ENCODE data around the gene HMGN5.

HMGN5 gene

GRCh38 chrX:81229901-81230300, 28.2 kb upstream of the HMGN5 start:
- FAIRE-seq = no peak
- DNase-seq (ENCODE audit: insufficient read length, low spot score) = no peak
- TF ChIP-seq, protein P1, sequence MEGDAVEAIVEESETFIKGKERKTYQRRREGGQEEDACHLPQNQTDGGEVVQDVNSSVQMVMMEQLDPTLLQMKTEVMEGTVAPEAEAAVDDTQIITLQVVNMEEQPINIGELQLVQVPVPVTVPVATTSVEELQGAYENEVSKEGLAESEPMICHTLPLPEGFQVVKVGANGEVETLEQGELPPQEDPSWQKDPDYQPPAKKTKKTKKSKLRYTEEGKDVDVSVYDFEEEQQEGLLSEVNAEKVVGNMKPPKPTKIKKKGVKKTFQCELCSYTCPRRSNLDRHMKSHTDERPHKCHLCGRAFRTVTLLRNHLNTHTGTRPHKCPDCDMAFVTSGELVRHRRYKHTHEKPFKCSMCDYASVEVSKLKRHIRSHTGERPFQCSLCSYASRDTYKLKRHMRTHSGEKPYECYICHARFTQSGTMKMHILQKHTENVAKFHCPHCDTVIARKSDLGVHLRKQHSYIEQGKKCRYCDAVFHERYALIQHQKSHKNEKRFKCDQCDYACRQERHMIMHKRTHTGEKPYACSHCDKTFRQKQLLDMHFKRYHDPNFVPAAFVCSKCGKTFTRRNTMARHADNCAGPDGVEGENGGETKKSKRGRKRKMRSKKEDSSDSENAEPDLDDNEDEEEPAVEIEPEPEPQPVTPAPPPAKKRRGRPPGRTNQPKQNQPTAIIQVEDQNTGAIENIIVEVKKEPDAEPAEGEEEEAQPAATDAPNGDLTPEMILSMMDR (IDR thresholded peaks at IDR 0.05; ENCODE audit: insufficient read depth, missing control alignments) = no peak

- TF ChIP-seq, protein P1 (IDR thresholded peaks at IDR 0.05; ENCODE audit: insufficient read depth, missing control alignments) = no peak
- FAIRE-seq (no peak), DNase-seq (ENCODE audit: insufficient read length, low spot score) (no peak)
Measured at GRCh38 chrX:81229229-81229628, 27.5 kb upstream of the HMGN5 start.

DNA sequence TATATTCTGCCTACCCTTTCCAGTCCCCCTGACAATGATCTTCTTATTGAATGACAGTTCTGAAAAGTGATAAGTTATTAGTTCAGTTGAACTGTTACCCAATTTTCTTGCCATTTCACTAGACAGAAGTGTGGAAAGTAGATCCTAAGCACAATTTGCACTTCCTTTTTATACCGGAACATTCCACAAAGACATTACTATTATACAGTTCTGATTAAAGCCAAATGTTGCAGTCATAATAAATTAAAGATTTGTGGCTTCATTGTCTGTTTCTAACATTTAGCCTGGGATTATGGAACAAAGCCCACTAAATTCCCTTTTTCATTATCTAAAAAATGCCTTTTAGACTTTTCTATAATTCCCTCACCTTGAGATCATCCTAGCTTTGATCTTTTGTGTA, 14.0 kb upstream of the HMGN5 start:
- no peak for DNase-seq (ENCODE audit: insufficient read length, low spot score)
- TF ChIP-seq, protein P1 (IDR thresholded peaks at IDR 0.05; ENCODE audit: insufficient read depth, missing control alignments) = no peak
- FAIRE-seq = peak; percentile 48

GRCh38 chrX:81208916-81209315, 7.2 kb upstream of the HMGN5 start:
- FAIRE-seq = no peak

DNA sequence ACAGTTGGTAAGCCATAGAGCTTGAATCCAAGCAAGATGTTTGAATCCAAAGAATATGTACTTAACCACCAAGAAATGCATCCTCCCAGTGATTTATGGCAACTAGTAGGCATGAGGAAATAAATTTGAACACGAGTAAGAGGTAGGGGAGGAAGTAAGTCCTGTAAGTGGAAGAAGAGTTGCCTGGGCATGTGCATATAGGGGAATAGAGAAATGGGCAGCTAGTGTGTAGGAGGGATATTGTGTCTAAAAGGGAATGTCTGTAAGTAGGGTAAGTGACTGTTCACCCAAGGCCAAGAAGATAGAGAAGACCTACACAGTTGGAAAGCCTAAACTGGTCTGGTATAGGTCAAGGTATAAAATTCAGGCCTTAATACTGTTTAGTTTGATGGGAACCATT, 4.8 kb upstream of the HMGN5 start:
- FAIRE-seq (peak; percentile 69), DNase-seq (ENCODE audit: insufficient read length, low spot score) (no peak)
- TF ChIP-seq, protein P1 (IDR thresholded peaks at IDR 0.05; ENCODE audit: insufficient read depth, missing control alignments) = no peak

More at GRCh38 chrX:81208916-81209315, 7.2 kb upstream of the HMGN5 start:
- no peak for DNase-seq (ENCODE audit: insufficient read length, low spot score)
- TF ChIP-seq, protein P1 (IDR thresholded peaks at IDR 0.05; ENCODE audit: insufficient read depth, missing control alignments) = no peak

GRCh38 chrX:81205551-81205950, 3.8 kb upstream of the HMGN5 start:
- FAIRE-seq (no peak), DNase-seq (ENCODE audit: insufficient read length, low spot score) (no peak)
- TF ChIP-seq, protein P1 (IDR thresholded peaks at IDR 0.05; ENCODE audit: insufficient read depth, missing control alignments) = no peak

GRCh38 chrX:81202943-81203342, 1.2 kb upstream of the HMGN5 start:
- FAIRE-seq (no peak), DNase-seq (ENCODE audit: insufficient read length, low spot score) (no peak)
- TF ChIP-seq, protein P1 (IDR thresholded peaks at IDR 0.05; ENCODE audit: insufficient read depth, missing control alignments) = no peak

All from D721Med (cell line).